ENCODE data around the gene HS1BP3.

The HS1BP3 gene

DNA sequence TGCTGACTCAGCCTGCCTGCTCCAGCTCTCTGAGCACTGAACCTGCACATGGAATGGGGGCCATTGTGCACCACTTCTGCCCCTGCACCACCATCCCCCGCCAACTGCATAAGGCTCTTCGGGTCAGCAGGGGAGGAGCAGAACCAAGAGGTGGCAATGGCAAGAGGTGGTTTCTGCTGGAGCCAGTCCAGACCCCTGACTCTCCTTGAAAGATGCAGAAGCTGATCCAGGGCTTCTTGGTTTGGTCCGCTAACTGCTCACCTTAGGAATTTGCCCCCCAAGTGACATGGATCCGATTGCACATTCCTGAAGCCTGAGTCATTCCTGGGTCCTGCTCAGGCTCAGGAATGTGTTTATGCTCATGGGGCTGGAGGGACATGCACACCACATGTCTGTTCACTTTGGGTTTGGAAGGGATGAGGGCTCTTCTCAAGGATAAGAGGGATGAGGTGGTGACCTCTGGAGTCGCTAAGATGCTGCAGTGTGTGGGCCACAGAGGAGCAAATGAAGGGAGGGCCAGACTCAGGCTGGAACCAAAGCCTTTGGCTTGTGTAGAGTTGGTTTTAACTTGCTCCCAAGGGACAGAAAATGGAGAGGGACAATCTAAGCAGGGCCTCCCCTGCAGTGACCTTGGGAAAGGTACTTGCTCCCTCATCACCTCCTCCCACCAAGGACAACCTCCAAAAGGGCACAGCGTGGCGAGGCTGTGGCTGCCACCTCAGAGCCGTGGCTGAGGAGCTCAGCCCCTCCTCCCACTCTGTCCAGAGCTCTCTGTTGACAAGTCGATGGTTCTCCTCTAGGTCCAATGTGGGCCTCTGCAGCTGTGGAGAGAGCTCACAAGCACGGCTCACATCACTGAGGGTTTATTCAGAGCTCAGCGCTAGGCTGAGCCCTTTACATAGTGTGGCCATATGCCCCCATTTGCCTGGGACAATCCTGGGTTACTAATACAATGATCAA lies 66.2 kb downstream of the HS1BP3 start:
- DNase-seq (ENCODE audit: low read depth), result no peak

DNA sequence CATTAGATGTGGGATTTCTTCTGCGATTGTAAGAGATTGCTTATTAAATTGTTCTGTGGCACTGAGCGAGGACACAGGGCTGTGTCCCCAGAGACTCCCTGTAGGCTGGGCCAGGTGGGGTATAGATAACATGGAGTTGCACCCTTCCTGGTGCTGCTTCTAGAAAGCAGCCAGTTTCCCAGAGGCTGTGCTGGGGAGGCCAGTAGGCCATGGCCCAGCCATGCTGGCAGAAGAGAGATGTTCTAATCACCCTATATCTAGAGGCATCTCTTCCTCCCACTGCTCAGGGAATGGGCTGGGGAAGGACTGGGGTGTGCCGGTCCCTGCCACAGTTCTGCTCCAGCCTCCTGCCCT lies 66.9 kb downstream of the HS1BP3 start:
- DNase-seq (ENCODE audit: low read depth), result no peak

DNA sequence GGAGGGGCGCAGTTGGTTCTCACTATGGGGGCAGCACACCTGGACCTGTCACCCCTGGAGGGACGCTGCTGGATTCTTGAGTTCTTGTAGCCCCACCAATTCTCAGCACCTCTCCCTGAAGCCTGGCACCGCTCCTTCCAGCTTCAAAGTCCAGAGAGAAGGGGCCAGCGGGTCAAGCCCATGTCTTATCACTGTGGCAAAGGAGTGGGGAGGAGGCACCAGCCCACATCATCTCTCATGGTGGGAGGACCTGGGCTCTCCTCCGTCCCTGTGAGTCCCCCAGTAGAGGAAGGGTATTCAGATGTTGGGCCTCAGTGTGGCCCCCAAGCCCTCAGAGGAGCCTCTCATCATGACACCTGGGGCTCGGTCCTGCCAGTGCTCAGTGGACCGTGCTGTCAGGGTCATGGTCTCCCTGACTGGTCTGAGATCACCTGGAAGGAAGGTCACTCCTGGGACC lies 67.4 kb downstream of the HS1BP3 start:
- DNase-seq (ENCODE audit: low read depth), result no peak

GRCh38 chr2:20582600-20583221 lies 68.2 kb downstream of the HS1BP3 start:
- no peak for DNase-seq (ENCODE audit: low read depth)

DNA sequence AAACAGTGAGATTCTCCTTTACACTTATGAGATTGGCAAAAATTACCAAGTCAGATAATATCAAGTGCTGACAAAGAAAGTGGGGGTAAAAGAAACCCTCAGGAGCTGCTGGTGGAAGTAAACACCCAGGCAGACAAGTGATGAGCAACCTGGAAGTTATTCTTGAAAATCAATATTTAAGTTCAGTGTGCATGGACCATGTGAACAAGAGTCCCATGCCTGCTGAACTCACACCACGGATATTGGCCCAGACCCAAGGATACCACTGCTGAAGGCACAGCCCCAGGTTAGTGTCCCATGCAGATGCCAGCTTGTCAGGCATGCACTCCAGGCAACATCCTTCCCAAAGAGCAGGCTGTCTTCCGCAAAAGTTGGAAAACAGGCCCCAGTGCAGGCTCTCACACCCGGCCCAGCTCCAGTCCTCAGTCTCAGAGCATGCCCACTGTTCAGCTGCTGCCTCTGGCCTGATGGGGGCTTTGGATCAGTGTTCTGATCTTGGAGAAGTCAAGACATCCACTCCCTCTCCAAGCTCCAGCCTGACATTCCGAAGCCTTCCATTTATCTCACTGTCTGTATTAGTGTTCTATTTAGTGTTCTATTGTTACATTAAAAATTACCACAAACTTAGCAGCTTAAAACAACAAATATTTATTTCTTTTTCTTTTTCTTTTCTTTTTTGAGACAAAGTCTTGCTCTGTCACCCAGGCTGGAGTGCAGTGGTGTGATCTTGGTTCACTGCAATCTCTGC lies 70.0 kb downstream of the HS1BP3 start:
- no peak for DNase-seq (ENCODE audit: low read depth)

- no peak for DNase-seq (ENCODE audit: low read depth)
Measured at GRCh38 chr2:20579866-20580265, 71.0 kb downstream of the HS1BP3 start.

DNA sequence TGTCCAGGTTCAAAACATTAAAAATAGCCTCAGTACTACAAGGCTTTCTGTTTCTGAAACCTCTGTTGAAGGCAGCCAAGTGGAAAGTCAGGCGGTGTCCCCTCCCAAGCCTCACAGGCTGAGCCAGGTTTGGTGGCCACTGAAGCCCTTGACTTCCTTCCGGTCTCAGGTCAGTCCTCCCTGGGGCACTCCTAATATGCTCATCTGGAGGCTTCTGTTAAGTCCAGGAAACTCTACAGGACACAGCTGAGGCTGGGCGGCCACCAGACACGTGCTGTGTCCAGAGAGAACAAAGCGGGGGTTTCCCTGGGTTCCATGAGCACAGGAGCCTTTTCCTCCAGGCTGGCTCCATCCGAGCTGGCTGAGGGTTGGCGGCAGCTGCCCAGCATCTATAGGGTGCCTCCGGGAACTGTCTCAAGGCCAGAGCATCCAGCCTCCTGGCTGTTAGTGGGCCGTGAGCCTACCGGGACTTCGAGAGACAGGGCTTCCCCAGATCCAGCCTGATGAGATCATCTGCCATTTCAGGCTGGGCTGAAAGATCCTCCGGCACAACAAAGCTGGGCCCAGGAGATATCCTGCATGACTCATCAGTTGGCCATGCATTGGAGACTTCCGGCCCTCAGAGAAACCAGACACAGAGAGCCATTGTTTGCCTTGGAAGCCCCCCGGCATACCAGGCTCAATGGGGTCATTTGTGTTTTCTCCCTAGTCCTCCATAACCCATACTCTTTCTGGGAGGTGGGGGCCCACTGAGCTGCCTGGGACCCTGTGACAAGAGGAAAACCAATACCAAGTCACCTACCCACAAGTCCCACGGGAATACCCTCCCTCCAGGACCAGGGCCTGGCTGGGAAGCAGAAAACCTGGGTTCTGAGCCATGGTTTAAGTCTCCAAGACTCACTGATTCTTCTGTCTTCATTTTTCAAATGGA lies 71.7 kb downstream of the HS1BP3 start:
- no peak for DNase-seq (ENCODE audit: low read depth)

GRCh38 chr2:20578266-20578894 lies 72.5 kb downstream of the HS1BP3 start:
- no peak for DNase-seq (ENCODE audit: low read depth)

- no peak for DNase-seq (ENCODE audit: low read depth)
Measured at GRCh38 chr2:20577495-20578235, 73.2 kb downstream of the HS1BP3 start.

DNA sequence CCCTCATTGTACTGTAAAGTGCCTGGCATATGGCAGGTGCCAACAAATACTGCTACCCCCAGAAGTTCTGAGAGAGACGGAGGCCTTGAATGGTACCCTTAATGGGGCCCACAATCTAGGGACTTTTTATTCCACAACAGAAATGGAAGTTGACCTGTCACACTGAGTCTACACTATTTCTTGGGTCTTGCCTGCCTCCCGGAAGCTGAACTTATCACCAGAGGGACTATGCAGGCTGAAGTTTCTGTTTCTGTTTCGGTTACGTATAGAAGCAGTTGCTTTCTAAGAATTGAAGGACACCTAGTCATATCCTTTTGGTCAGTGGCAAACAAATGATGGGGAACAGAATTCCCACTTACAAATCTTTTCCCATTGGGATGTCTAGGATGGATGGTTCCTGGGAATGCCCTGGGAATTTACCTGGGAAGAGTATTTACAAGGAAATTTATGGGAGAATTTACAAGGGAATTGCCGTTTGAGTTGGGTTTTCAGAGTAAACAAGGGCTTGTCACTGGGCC lies 74.2 kb downstream of the HS1BP3 start:
- no peak for DNase-seq (ENCODE audit: low read depth)

- DNase-seq (ENCODE audit: low read depth), result no peak
Measured at GRCh38 chr2:20575935-20576597, 74.8 kb downstream of the HS1BP3 start.

DNA sequence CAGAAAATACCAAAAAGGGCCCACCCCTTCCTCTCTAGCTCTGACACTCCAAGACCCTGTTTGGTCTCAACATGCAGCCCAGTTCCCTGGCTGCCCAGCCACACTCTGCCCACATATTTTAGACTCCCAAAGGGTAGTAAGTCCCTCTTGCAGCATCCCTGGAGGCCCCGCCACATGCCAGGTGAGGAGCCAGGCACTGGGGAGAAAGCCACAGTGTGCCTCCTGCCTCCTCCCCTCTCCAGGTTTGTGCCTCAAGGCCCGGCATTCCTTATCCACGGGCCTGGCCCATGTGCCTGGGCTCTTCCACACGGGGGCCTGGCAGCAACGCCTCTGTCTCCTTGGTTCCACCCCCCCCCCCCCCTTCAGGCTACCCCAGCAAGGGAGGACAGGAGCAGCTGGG lies 75.5 kb downstream of the HS1BP3 start:
- no peak for DNase-seq (ENCODE audit: low read depth)

DNA sequence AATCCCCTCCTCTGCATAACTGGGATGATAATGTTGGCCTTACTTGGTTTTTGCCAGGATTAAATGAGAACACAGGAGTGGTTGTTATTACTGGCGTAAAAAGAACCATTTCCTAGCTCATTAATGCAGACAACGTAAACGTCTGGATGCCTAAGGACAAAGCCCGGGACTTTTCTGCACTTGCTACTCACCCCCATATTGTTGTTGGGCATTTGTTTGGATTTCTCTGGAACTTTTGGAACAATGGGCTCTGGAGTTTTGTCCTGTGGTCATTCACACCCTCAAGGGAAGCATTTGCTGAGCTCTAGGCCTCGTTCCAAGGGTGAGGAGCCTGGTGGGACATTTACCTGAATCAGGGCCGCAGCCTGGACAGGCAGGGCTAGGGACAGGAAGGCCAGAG lies 76.0 kb downstream of the HS1BP3 start:
- DNase-seq (ENCODE audit: low read depth), result no peak

GRCh38 chr2:20574423-20574911 lies 76.4 kb downstream of the HS1BP3 start:
- no peak for DNase-seq (ENCODE audit: low read depth)

- no peak for DNase-seq (ENCODE audit: low read depth)
Measured at GRCh38 chr2:20573620-20574422, 77.1 kb downstream of the HS1BP3 start.

DNA sequence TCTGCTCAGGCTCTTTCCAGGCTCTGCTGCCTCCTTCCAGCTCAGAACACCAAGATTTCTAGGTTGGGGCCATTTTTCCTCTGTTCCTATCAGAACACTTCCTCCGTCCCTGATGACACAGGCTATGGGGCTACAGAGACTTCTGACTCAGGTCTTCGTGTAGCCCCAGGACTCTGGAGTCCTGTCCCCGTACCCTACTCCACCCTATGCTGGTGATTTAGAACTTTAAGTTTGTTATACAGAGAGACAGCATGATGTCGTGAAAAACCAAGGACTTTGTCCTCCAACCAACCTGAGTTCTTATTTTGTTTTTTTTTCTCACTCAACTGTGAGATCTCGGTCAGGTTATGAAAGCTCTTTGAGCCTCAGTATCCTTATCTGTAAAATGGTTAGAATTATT lies 78.7 kb downstream of the HS1BP3 start:
- no peak for DNase-seq (ENCODE audit: low read depth)

- DNase-seq (ENCODE audit: low read depth), result no peak
Measured at GRCh38 chr2:20571644-20572215, 79.2 kb downstream of the HS1BP3 start.

DNA sequence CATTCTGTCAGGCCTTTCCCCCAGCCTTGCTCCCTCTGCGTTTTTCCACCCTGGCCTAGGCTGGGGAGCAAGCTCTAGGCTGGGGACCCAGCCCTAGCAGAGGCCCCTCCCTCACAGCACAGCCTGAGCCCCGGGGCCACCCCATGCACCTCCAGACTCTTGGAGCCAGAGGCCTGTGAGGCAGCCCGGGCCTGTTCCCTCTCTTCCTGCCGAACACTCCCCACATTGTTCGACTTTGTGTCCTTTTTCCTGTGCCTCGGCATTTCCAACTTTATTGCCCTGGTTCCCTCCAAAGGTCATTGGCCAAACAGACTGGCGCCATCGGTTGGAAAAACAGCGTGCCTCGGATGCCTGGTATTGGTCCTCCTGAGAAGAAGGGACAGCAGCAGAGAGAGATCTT lies 79.7 kb downstream of the HS1BP3 start:
- no peak for DNase-seq (ENCODE audit: low read depth)

Measured in activated T-cell treated with anti-CD3 and anti-CD28 coated beads for 48 hours (primary cell).